GM21723 (cell line): ENCODE measurements around the gene EOLA2.
A peak's percentile ranks its signal among the peaks of the same experiment; 100 is the strongest.
"Not testable (repeated sequence)": the region's sequence is repeated elsewhere in the genome, so short reads cannot be mapped to it uniquely, and the experiment has no call there.

Source experiments
- ATAC-seq: cut with Tn5 transposase; IDR thresholded peaks from one replicate; pipeline ENCODE4 v1.9.1; 2021; ENCODE audit warnings: mild to moderate bottlenecking, moderate library complexity; ENCODE audit not compliant: unreplicated experiment

EOLA2 gene

GRCh38 chrX:149938427-149938880 is at the start of gene EOLA2:
Gene EOLA2, minus strand, starts transcription at chrX:149938491. Its CDS starts 4,617 bp downstream, at chrX:149933874.
- ATAC-seq: peak; percentile 72

- ATAC-seq: no peak
Measured at GRCh38 chrX:149987613-149988012, 49.3 kb upstream of the EOLA2 start.

GRCh38 chrX:149984411-149984810 is 46.1 kb upstream of the EOLA2 start:
- no peak for ATAC-seq

GRCh38 chrX:149982310-149982709 is 44.0 kb upstream of the EOLA2 start:
- no peak for ATAC-seq

GRCh38 chrX:149979126-149979644 is 40.9 kb upstream of the EOLA2 start:
- ATAC-seq: no peak

GRCh38 chrX:149962859-149963757 is 24.8 kb upstream of the EOLA2 start:
- no peak for ATAC-seq

- ATAC-seq: no peak
Measured at GRCh38 chrX:149962010-149962409, 23.7 kb upstream of the EOLA2 start.

- ATAC-seq: no peak
Measured at GRCh38 chrX:149961572-149961971, 23.3 kb upstream of the EOLA2 start.

- no peak for ATAC-seq
Measured at GRCh38 chrX:149950681-149951080, 12.4 kb upstream of the EOLA2 start.

- ATAC-seq: no peak
Measured at GRCh38 chrX:149949743-149950436, 11.6 kb upstream of the EOLA2 start.

GRCh38 chrX:149948016-149948415 is 9.7 kb upstream of the EOLA2 start:
- ATAC-seq: no peak

GRCh38 chrX:149946932-149947331 is 8.6 kb upstream of the EOLA2 start:
- not testable (repeated sequence) for ATAC-seq

GRCh38 chrX:149945820-149946219 is 7.5 kb upstream of the EOLA2 start:
- not testable (repeated sequence) for ATAC-seq

- not testable (repeated sequence) for ATAC-seq
Measured at GRCh38 chrX:149945087-149945670, 6.9 kb upstream of the EOLA2 start.

GRCh38 chrX:149940674-149941024 is 2.4 kb upstream of the EOLA2 start:
- ATAC-seq: not testable (repeated sequence)

- peak; percentile 53 for ATAC-seq
Measured at GRCh38 chrX:149939905-149940673, 1.8 kb upstream of the EOLA2 start.

- ATAC-seq: peak; percentile 9
Measured at GRCh38 chrX:149939655-149939904, 1.3 kb upstream of the EOLA2 start.

- ATAC-seq: peak; percentile 3
Measured at GRCh38 chrX:149938881-149939654, 777 bp upstream of the EOLA2 start.

- ATAC-seq: peak; percentile 3
Measured at GRCh38 chrX:149937871-149938426, 342 bp downstream of the EOLA2 start.

- not testable (repeated sequence) for ATAC-seq
Measured at GRCh38 chrX:149937328-149937727, 963 bp downstream of the EOLA2 start.
